Measurements from ENCODE around the gene ALOX5.

ALOX5 gene

DNA sequence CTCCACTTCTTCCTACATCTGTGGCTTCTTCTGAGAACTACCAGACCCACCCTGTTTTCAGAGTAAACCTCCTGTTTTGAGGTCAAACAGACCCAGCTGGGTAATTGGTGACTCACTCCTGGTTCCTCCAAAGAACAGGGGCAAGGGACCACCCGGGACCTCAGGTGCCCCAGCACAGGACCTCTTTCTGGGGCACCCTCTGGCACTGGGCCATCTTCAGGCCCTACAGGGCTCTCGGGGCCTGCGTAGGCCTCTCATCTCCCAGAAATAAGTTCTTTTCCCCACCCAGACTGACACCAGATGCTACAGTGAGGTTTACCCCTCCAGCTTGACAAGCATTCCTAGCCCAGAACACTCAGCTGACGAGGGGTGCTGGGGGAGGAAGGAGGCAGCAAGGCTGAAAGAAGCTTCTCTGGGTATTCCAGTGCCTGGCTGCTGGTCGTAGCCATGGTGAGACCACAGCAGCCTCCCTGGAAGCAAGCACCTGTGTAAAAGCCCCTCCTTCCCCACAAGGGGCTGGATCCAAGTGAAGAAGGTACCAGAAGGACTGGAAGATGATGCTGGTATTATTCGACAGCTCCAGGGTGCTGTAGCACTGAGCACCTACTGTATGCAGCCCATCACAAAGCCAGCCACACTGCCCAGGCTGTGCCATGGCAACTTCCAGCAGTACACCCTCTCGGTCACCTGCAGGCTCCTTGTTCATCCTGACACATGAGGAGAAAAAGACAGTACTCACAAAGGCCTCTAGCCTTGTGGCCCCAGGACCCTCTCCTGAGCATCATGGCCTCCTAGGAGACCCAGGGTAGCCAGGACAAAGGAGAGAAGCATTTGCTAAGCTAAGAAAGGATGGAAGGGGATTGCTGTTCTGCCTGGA is 47.4 kb downstream of the ALOX5 start:
- Histone ChIP-seq H2AFZ (ENCODE audit: low read length) (peak overlapping the region; percentile 44), H3K27ac (ENCODE audit: low read length) (peak overlapping the region; percentile 100), H3K4me1 (ENCODE audit: low read length) (peaks cover 42% of the 10 kb centered on the region), H3K27me3 (replicated peaks; ENCODE audit: insufficient read depth, low read length) (no peaks in the 10 kb centered on the region), H4K20me1 (ENCODE audit: insufficient read depth, low read length) (no peaks in the 10 kb centered on the region), H3K4me2 (ENCODE audit: low read depth, low read length) (peak overlapping the region; percentile 93; the same call in 1 of the 2 replicates), H3K36me3 (replicated peaks; ENCODE audit: insufficient read depth, low read length) (no peaks in the 10 kb centered on the region), H3K9me2 (replicated peaks; ENCODE audit: insufficient read depth, low read length) (no peaks in the 10 kb centered on the region), H3K9me3 (replicated peaks; ENCODE audit: insufficient read depth, low read length) (no peaks in the 10 kb centered on the region), H3K4me3 (ENCODE audit: low read length) (no peak overlapping the region; the same call in 1 of the 2 replicates), H3K79me2 (ENCODE audit: low read length) (peaks cover 7% of the 10 kb centered on the region), H3F3A (ENCODE audit: insufficient read depth, low read length) (peaks cover 34% of the 10 kb centered on the region), H3K9ac (ENCODE audit: low read length) (peak overlapping the region; percentile 100)
- TF ChIP-seq EZH2 (optimal IDR thresholded peaks at IDR 0.05; ENCODE audit: low read depth, low read length) (no peak), CTCF (IDR thresholded peaks at IDR 0.05; ENCODE audit: low read length) (no peak), EZH2phosphoT487 (IDR thresholded peaks at IDR 0.05; ENCODE audit: low read length) (no peak)
- peak; percentile 59 for DNase-seq

DNA sequence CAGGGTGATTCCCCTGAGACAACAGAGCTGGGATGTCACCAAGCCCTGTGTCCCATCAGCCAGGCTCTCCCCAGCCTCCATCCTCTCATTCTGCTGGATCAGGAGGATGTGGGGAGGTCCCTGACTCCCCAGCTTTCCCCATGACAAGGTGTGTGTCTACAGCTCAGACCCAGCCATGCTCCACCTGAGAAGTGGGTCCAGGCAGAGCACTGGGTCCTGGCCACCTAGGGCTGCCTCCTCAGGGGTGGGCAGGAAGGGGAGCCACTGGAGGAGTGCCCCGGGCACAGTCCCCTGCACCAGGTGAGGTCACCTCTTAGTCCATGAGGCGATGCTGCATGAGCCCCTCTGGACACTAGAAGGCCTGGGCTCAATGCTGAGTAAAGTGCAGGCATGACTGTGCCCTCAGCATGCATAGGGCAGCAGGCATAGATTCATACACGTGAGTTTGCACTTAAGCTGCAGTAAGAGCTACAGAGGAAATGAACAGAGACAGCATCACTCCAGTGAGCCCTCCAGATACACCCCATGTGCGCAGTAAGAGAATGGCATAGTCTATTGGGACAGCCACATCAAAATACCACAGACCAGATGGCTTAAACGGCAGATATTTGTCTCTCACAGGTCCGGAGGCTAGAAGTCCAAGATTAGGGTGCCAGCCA is 48.3 kb downstream of the ALOX5 start:
- Histone ChIP-seq H3K4me3 (ENCODE audit: low read length) (no peak overlapping the region), H3K9me2 (replicated peaks; ENCODE audit: insufficient read depth, low read length) (no peaks in the 10 kb centered on the region), H3K27me3 (replicated peaks; ENCODE audit: insufficient read depth, low read length) (no peaks in the 10 kb centered on the region), H3K4me1 (ENCODE audit: low read length) (peaks cover 47% of the 10 kb centered on the region), H3K27ac (ENCODE audit: low read length) (peak overlapping the region; percentile 100; the same call in 1 of the 2 replicates), H2AFZ (ENCODE audit: low read length) (no peak overlapping the region), H3K4me2 (ENCODE audit: low read depth, low read length) (no peak overlapping the region), H3K9me3 (replicated peaks; ENCODE audit: insufficient read depth, low read length) (no peaks in the 10 kb centered on the region), H4K20me1 (ENCODE audit: insufficient read depth, low read length) (no peaks in the 10 kb centered on the region), H3K79me2 (ENCODE audit: low read length) (peaks cover 7% of the 10 kb centered on the region), H3K9ac (ENCODE audit: low read length) (peak overlapping the region; percentile 100; the same call in 1 of the 2 replicates), H3K36me3 (replicated peaks; ENCODE audit: insufficient read depth, low read length) (no peaks in the 10 kb centered on the region), H3F3A (ENCODE audit: insufficient read depth, low read length) (peaks cover 34% of the 10 kb centered on the region)
- no peak for DNase-seq
- no peak for TF ChIP-seq EZH2phosphoT487 (IDR thresholded peaks at IDR 0.05; ENCODE audit: low read length)
- no peak for TF ChIP-seq EZH2 (optimal IDR thresholded peaks at IDR 0.05; ENCODE audit: low read depth, low read length)
- no peak for TF ChIP-seq CTCF (IDR thresholded peaks at IDR 0.05; ENCODE audit: low read length)

- H3F3A ChIP-seq (ENCODE audit: insufficient read depth, low read length): peaks cover 34% of the 10 kb centered on the region
- H3K27ac ChIP-seq (ENCODE audit: low read length): no peak overlapping the region
- no peaks in the 10 kb centered on the region for H3K9me2 ChIP-seq (replicated peaks; ENCODE audit: insufficient read depth, low read length)
- no peak overlapping the region for H3K9ac ChIP-seq (ENCODE audit: low read length)
- no peaks in the 10 kb centered on the region for H3K9me3 ChIP-seq (replicated peaks; ENCODE audit: insufficient read depth, low read length)
- no peaks in the 10 kb centered on the region for H3K36me3 ChIP-seq (replicated peaks; ENCODE audit: insufficient read depth, low read length)
- TF ChIP-seq EZH2phosphoT487 (IDR thresholded peaks at IDR 0.05; ENCODE audit: low read length) (no peak), CTCF (IDR thresholded peaks at IDR 0.05; ENCODE audit: low read length) (no peak), EZH2 (optimal IDR thresholded peaks at IDR 0.05; ENCODE audit: low read depth, low read length) (no peak)
- no peak for DNase-seq
- H3K79me2 ChIP-seq (ENCODE audit: low read length): peaks cover 7% of the 10 kb centered on the region
- peaks cover 47% of the 10 kb centered on the region for H3K4me1 ChIP-seq (ENCODE audit: low read length)
- H4K20me1 ChIP-seq (ENCODE audit: insufficient read depth, low read length): no peaks in the 10 kb centered on the region
- no peaks in the 10 kb centered on the region for H3K27me3 ChIP-seq (replicated peaks; ENCODE audit: insufficient read depth, low read length)
- H3K4me2 ChIP-seq (ENCODE audit: low read depth, low read length): no peak overlapping the region
- no peak overlapping the region for H2AFZ ChIP-seq (ENCODE audit: low read length)
- no peak overlapping the region for H3K4me3 ChIP-seq (ENCODE audit: low read length)
Measured at GRCh38 chr10:45422866-45423659, 49.0 kb downstream of the ALOX5 start.
